Measurements from ENCODE around the gene MDH1B. TPM values are rescaled to one million over a fixed set of nuclear protein-coding genes. Genes with fewer than 3 reads are reported as not detected.

The MDH1B gene
- total RNA-seq, 1 experiment from 2014 or later, result 0.77 TPM

GRCh38 chr2:206688990-206689389 lies 76.1 kb downstream of the MDH1B start:
- intact Hi-C loops (cut with micrococcal nuclease), result no loop called here
- POLR2A ChIA-PET, result interaction anchor here (0.7 kb wide), 1 partner anchor 445 kb away, joined by 4 read pairs; no protein-coding TSS in a partner anchor
- H3K27me3 Mint-ChIP-seq (ENCODE audit: insufficient read depth, unreplicated experiment), result no peaks in the 10 kb centered on the region
- H3K4me3 Mint-ChIP-seq (ENCODE audit: unreplicated experiment), result no peak overlapping the region
- no peak for TF ChIP-seq CTCF (IDR thresholded peaks at IDR 0.05; ENCODE audit: unreplicated experiment)
- CTCF ChIA-PET, result interaction anchor here (0.6 to 2.5 kb wide), 3 partner anchors 12 to 114 kb away, joined by 3 to 25 read pairs (median 5); no protein-coding TSS in a partner anchor
- no TSS peak for BruUV-seq (replicated peaks)
- H3K36me3 Mint-ChIP-seq (ENCODE audit: insufficient read depth, unreplicated experiment), result no peaks in the 10 kb centered on the region
- no peak for DNase-seq (ENCODE audit: unreplicated experiment)
- H3K27ac Mint-ChIP-seq (ENCODE audit: low read depth, unreplicated experiment), result no peak overlapping the region
- H3K4me1 Mint-ChIP-seq (ENCODE audit: insufficient read depth, unreplicated experiment), result no peaks in the 10 kb centered on the region
- H3K9me3 Mint-ChIP-seq (ENCODE audit: unreplicated experiment), result no peaks in the 10 kb centered on the region

- H3K27ac Mint-ChIP-seq (ENCODE audit: low read depth, unreplicated experiment), result no peak overlapping the region
- H3K36me3 Mint-ChIP-seq (ENCODE audit: insufficient read depth, unreplicated experiment), result no peaks in the 10 kb centered on the region
- no peaks in the 10 kb centered on the region for H3K4me1 Mint-ChIP-seq (ENCODE audit: insufficient read depth, unreplicated experiment)
- CTCF ChIA-PET, result no interaction called here
- intact Hi-C loops (cut with micrococcal nuclease), result no loop called here
- no peaks in the 10 kb centered on the region for H3K27me3 Mint-ChIP-seq (ENCODE audit: insufficient read depth, unreplicated experiment)
- TF ChIP-seq CTCF (IDR thresholded peaks at IDR 0.05; ENCODE audit: unreplicated experiment), result no peak
- H3K4me3 Mint-ChIP-seq (ENCODE audit: unreplicated experiment), result no peak overlapping the region
- POLR2A ChIA-PET, result interaction anchor here (0.7 kb wide), 1 partner anchor 445 kb away, joined by 4 read pairs; no protein-coding TSS in a partner anchor
- no peaks in the 10 kb centered on the region for H3K9me3 Mint-ChIP-seq (ENCODE audit: unreplicated experiment)
- DNase-seq (ENCODE audit: unreplicated experiment), result no peak
- no TSS peak for BruUV-seq (replicated peaks)
Observed at GRCh38 chr2:206688453-206688852, 76.7 kb downstream of the MDH1B start.

Small RNA genes within 50 kb of the gene (microRNA-seq; reads per million reads assigned to microRNA genes)
- gene MIR3130-1, result not detected
- gene MIR3130-2, result not detected

Other genes starting within 250 kb of the MDH1B start
- gene FAM237A, start 122.8 kb downstream of the MDH1B start, total RNA-seq (2022), result not detected in 2 replicates
- not detected in 2 replicates for gene DYTN, start 46.9 kb downstream of the MDH1B start, total RNA-seq (2022)
- 28.9 and 34.6 TPM in 2 replicates for gene FASTKD2, start 278 bp upstream of the MDH1B start, total RNA-seq (2022)
- not detected in 2 replicates for gene CPO, start 174.2 kb upstream of the MDH1B start, total RNA-seq (2022)

Data from MCF 10A (cell line).